SK-N-SH (cell line): Measurements from ENCODE around the gene EPB41L2.

Experiments
- EP300 ChIP-seq, 2 experiments: IDR thresholded peaks; 2 replicates each; pipeline versions ENCODE4 v1.4.0 to v1.6.1; 2012; ENCODE audit warnings: borderline replicate concordance in 1 of 2, low read depth in 1 of 2, low read length in 1 of 2
- MXI1 ChIP-seq: IDR thresholded peaks from 2 replicates; pipeline ENCODE4 v1.6.1; 2012; ENCODE audit warnings: mild to moderate bottlenecking, low read depth, low read length, improper control_type of control experiment
- TF ChIP-seq, protein P1 (sequence below): fragments of 200-600 bp; sonication (generic); IDR thresholded peaks from 2 replicates; pipeline ENCODE4 v1.6.1; 2017; ENCODE audit warnings: antibody characterized with exemption, mild to moderate bottlenecking, moderate library complexity

DNA sequence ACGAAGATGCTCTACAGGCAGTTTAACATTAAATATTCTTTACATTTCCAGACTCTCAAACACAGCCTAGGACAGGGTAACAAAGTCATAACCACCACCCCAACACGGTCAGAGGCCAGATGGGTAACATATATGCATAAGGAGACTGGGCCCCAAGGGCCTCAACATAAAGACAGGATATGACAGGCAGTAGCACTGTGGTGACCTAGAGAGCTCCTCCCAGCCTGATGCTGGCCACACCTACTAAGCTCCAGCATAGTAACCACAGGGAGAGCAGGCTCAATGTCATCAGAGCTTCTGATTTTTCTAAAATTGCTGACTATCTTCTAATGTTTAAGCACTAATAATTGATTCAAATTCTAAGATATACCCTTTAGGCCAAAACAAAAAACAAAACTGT lies 214.1 kb downstream of the EPB41L2 start:
- TF ChIP-seq, protein P1, sequence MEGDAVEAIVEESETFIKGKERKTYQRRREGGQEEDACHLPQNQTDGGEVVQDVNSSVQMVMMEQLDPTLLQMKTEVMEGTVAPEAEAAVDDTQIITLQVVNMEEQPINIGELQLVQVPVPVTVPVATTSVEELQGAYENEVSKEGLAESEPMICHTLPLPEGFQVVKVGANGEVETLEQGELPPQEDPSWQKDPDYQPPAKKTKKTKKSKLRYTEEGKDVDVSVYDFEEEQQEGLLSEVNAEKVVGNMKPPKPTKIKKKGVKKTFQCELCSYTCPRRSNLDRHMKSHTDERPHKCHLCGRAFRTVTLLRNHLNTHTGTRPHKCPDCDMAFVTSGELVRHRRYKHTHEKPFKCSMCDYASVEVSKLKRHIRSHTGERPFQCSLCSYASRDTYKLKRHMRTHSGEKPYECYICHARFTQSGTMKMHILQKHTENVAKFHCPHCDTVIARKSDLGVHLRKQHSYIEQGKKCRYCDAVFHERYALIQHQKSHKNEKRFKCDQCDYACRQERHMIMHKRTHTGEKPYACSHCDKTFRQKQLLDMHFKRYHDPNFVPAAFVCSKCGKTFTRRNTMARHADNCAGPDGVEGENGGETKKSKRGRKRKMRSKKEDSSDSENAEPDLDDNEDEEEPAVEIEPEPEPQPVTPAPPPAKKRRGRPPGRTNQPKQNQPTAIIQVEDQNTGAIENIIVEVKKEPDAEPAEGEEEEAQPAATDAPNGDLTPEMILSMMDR: no peak
- no peak for TF ChIP-seq EP300 (IDR thresholded peaks at IDR 0.05; ENCODE audit: borderline replicate concordance in 1 of 2, low read depth in 1 of 2, low read length in 1 of 2)
- TF ChIP-seq MXI1: no peak
